ENCODE results near the gene C19orf81. TPM values are rescaled to one million over a fixed set of nuclear protein-coding genes. Genes with fewer than 3 reads are reported as not detected.
A peak's percentile ranks its signal among the peaks of the same experiment; 100 is the strongest.

C19orf81 gene
- total and polyA plus RNA-seq, 9 of the 15 experiments (the other 6 are each of a cell fraction or from before 2014, with no cell fraction given) = 2.5 to 42.9 (median 33.0) TPM; not detected in 4

DNA sequence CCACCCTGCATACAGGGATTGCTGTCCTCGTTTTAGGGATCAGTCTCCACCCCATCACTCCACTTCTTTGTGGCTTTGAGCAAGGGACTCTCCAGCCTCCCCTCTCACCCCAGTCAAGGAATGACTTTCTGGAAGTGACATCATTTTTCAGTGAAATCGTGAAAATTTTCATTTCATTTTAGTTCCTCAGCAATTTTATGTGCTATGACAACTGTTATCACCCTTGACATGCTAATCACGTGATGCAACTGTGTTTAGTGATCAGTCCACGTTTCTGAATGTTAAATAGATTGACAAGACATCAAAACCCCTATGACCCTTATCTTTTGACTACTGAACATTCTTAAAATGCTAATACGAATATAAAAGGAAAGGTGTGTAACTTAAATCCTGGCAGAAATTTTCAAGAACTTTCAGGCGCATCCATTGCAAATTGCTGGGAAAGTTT is 8.0 kb downstream of the C19orf81 start (continued):
- TF ChIP-seq, protein P1, sequence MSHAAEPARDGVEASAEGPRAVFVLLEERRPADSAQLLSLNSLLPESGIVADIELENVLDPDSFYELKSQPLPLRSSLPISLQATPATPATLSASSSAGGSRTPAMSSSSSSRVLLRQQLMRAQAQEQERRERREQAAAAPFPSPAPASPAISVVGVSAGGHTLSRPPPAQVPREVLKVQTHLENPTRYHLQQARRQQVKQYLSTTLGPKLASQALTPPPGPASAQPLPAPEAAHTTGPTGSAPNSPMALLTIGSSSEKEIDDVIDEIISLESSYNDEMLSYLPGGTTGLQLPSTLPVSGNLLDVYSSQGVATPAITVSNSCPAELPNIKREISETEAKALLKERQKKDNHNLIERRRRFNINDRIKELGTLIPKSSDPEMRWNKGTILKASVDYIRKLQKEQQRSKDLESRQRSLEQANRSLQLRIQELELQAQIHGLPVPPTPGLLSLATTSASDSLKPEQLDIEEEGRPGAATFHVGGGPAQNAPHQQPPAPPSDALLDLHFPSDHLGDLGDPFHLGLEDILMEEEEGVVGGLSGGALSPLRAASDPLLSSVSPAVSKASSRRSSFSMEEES (CRISPR knock-in tag; IDR thresholded peaks at IDR 0.05) = peak; percentile 98
- TF ChIP-seq EP300 (IDR thresholded peaks at IDR 0.05; ENCODE audit: low read length) = no peak
- TF ChIP-seq CBFA2T2 (conservative IDR thresholded peaks at IDR 0.05) = peak; percentile 71
- TF ChIP-seq, protein P2, sequence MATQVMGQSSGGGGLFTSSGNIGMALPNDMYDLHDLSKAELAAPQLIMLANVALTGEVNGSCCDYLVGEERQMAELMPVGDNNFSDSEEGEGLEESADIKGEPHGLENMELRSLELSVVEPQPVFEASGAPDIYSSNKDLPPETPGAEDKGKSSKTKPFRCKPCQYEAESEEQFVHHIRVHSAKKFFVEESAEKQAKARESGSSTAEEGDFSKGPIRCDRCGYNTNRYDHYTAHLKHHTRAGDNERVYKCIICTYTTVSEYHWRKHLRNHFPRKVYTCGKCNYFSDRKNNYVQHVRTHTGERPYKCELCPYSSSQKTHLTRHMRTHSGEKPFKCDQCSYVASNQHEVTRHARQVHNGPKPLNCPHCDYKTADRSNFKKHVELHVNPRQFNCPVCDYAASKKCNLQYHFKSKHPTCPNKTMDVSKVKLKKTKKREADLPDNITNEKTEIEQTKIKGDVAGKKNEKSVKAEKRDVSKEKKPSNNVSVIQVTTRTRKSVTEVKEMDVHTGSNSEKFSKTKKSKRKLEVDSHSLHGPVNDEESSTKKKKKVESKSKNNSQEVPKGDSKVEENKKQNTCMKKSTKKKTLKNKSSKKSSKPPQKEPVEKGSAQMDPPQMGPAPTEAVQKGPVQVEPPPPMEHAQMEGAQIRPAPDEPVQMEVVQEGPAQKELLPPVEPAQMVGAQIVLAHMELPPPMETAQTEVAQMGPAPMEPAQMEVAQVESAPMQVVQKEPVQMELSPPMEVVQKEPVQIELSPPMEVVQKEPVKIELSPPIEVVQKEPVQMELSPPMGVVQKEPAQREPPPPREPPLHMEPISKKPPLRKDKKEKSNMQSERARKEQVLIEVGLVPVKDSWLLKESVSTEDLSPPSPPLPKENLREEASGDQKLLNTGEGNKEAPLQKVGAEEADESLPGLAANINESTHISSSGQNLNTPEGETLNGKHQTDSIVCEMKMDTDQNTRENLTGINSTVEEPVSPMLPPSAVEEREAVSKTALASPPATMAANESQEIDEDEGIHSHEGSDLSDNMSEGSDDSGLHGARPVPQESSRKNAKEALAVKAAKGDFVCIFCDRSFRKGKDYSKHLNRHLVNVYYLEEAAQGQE (IDR thresholded peaks at IDR 0.05; ENCODE audit: borderline replicate concordance) = peak; percentile 35
- TF ChIP-seq, protein P2 (CRISPR knock-in tag; IDR thresholded peaks at IDR 0.05; ENCODE audit: low read depth) = no peak
- 0 out of 2 replicates have a peak, but pooled peaks have one; percentile 10 for TF ChIP-seq CBFA2T3 (IDR thresholded peaks at IDR 0.05)
- no peak for TF ChIP-seq CHCHD3 (CRISPR knock-in tag; IDR thresholded peaks at IDR 0.05)
- TF ChIP-seq LCOR (CRISPR knock-in tag; IDR thresholded peaks at IDR 0.05) = no peak
- peak; percentile 56 for TF ChIP-seq ZNF316 (IDR thresholded peaks at IDR 0.05)
- TF ChIP-seq CCAR2 (IDR thresholded peaks at IDR 0.05; ENCODE audit: low read depth, low read length) = no peak
- TF ChIP-seq, protein P3, sequence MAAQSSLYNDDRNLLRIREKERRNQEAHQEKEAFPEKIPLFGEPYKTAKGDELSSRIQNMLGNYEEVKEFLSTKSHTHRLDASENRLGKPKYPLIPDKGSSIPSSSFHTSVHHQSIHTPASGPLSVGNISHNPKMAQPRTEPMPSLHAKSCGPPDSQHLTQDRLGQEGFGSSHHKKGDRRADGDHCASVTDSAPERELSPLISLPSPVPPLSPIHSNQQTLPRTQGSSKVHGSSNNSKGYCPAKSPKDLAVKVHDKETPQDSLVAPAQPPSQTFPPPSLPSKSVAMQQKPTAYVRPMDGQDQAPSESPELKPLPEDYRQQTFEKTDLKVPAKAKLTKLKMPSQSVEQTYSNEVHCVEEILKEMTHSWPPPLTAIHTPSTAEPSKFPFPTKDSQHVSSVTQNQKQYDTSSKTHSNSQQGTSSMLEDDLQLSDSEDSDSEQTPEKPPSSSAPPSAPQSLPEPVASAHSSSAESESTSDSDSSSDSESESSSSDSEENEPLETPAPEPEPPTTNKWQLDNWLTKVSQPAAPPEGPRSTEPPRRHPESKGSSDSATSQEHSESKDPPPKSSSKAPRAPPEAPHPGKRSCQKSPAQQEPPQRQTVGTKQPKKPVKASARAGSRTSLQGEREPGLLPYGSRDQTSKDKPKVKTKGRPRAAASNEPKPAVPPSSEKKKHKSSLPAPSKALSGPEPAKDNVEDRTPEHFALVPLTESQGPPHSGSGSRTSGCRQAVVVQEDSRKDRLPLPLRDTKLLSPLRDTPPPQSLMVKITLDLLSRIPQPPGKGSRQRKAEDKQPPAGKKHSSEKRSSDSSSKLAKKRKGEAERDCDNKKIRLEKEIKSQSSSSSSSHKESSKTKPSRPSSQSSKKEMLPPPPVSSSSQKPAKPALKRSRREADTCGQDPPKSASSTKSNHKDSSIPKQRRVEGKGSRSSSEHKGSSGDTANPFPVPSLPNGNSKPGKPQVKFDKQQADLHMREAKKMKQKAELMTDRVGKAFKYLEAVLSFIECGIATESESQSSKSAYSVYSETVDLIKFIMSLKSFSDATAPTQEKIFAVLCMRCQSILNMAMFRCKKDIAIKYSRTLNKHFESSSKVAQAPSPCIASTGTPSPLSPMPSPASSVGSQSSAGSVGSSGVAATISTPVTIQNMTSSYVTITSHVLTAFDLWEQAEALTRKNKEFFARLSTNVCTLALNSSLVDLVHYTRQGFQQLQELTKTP (IDR thresholded peaks at IDR 0.05; ENCODE audit: low read depth in 1 of 2, partially characterized antibody in 2 of 2) = peak in 1 of 2 experiments; percentile 16
- peak; percentile 47; the same call in 1 of the 2 replicates for TF ChIP-seq KHSRP (IDR thresholded peaks at IDR 0.05)
- TF ChIP-seq, protein P4, sequence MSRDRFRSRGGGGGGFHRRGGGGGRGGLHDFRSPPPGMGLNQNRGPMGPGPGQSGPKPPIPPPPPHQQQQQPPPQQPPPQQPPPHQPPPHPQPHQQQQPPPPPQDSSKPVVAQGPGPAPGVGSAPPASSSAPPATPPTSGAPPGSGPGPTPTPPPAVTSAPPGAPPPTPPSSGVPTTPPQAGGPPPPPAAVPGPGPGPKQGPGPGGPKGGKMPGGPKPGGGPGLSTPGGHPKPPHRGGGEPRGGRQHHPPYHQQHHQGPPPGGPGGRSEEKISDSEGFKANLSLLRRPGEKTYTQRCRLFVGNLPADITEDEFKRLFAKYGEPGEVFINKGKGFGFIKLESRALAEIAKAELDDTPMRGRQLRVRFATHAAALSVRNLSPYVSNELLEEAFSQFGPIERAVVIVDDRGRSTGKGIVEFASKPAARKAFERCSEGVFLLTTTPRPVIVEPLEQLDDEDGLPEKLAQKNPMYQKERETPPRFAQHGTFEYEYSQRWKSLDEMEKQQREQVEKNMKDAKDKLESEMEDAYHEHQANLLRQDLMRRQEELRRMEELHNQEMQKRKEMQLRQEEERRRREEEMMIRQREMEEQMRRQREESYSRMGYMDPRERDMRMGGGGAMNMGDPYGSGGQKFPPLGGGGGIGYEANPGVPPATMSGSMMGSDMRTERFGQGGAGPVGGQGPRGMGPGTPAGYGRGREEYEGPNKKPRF (IDR thresholded peaks at IDR 0.05; ENCODE audit: low read depth, low read length) = no peak
- peak in 1 of 2 experiments; percentile 9; a peak in 1 of 4 replicates for TF ChIP-seq TRIM24 (IDR thresholded peaks at IDR 0.05)

All from K562 (cell line).